Measurements from ENCODE around the gene CUTA.

GRCh38 chr6:33397541-33397940 is 20.4 kb downstream of the CUTA start:
- TF ChIP-seq ZNF23 (tag by site-specific recombination; IDR thresholded peaks at IDR 0.05; ENCODE audit: borderline replicate concordance): no peak
- TF ChIP-seq CTCF (tag by site-specific recombination; IDR thresholded peaks at IDR 0.05): no peak
- TF ChIP-seq PBX3 (CRISPR knock-in tag; IDR thresholded peaks at IDR 0.05): no peak
- no peak for TF ChIP-seq ZNF747 (tag by site-specific recombination; IDR thresholded peaks at IDR 0.05)
- no peak for TF ChIP-seq ZNF692 (tag by site-specific recombination; IDR thresholded peaks at IDR 0.05)
- no peak for TF ChIP-seq REST (tag by site-specific recombination; IDR thresholded peaks at IDR 0.05)
- TF ChIP-seq ZBTB21 (tag by site-specific recombination; IDR thresholded peaks at IDR 0.05): no peak
- no peak for TF ChIP-seq ZNF324 (tag by site-specific recombination; IDR thresholded peaks at IDR 0.05)
- TF ChIP-seq ZNF629 (tag by site-specific recombination; IDR thresholded peaks at IDR 0.05): no peak

Data from HEK293 (cell line).